Fibroblast of skin of left biceps (primary cell): ENCODE results near the gene NOL12.
"Not testable (repeated sequence)": the region's sequence is repeated elsewhere in the genome, so short reads cannot be mapped to it uniquely, and the experiment has no call there.

ENCODE experiments used
- DNase-seq, 2 experiments: peaks; one replicate each; pipeline ENCODE4 v3.0.0-alpha.2; 2013; ENCODE audit warnings: low read depth in 2 of 2

Gene NOL12

GRCh38 chr22:37713761-37714160, 27.6 kb downstream of the NOL12 start:
- DNase-seq = no peak

DNA sequence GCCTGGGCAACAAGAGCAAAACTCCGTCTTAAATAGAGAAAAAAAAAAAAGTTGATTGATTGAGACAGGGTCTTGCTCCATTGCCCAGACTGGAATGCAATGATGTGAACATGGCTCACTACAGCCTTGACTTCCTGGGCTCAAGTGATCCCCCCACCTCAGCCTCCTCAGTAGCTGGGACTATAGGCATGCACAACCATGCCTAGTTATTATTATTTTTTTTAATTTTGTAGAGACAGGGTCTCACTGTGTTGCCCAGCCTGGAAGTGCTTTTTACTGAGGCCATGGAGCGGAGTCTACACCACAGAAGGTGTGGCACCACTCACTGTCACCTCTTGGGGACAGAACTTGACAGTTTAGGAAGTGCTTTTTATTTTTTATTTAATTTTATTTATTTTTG, 28.5 kb downstream of the NOL12 start:
- DNase-seq = no peak

DNA sequence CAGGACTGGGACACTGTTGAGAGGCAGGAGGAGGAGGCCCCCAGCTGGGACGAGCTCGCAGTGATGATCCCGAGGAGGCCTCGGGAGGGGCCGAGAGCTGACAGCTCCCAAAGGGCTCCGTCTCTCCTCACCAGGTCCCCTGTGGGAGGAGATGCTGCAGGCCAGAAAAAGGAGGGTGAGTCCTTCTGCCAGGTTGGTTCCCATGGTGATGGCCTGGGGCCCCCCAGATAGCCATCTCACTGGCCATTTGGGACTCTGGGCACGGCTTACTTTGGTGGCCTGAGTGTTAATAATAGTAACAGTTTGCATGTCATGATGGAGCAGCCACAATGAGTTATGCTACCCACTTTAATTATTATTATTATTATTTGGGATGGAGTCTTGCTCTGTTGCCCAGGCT, 29.6 kb downstream of the NOL12 start:
- DNase-seq = no peak

DNA sequence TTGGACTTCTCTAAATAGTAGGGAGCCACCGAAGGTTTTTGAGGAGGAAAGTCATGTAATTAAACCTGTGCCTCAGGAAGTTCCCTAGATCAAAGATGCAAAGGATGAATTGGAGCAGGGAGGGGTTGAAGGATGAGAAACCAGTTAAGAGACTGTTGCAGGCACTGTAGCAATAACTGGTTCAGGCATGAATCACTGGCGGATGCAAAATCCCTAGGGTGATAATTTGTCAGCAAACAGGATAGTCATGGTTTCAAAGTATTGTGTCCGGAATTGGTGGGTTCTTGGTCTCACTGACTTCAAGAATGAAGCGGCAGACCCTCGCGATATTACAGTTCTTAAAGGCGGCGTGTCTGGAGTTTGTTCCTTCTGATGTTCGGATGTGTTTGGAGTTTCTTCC, 30.6 kb downstream of the NOL12 start:
- no peak for DNase-seq

- not testable (repeated sequence) for DNase-seq
These were observed 31.1 kb downstream of the NOL12 start for GRCh38 chr22:37717235-37717634.

DNA sequence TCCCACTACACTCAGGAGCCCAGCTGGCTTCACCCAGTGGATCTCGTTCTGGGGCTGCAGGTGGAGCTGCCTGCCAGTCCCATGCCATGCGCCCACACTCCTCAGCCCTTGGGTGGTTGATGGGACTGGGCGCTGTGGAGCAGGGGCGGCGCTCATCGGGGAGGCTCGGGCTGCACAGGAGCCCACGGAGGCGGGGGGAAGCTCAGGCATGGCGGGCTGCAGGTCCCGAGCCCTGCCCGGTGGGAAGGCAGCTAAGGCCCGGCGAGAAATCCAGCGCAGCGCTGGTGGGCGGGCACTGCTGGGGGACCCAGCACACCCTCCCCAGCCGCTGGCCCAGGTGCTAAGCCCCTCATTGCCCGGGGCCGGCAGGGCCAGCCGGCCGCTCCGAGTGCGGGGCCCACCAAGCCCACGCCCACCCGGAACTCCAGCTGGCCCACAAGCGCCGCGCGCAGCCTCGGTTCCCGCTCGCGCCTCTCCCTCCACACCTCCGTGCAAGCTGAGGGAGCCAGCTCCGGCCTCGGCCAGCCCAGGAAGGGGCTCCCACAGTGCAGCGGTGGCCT, 31.7 kb downstream of the NOL12 start:
- not testable (repeated sequence) for DNase-seq

GRCh38 chr22:37725551-37726240, 39.6 kb downstream of the NOL12 start:
- no peak for DNase-seq

GRCh38 chr22:37726241-37726887, 40.2 kb downstream of the NOL12 start:
- no peak for DNase-seq

DNA sequence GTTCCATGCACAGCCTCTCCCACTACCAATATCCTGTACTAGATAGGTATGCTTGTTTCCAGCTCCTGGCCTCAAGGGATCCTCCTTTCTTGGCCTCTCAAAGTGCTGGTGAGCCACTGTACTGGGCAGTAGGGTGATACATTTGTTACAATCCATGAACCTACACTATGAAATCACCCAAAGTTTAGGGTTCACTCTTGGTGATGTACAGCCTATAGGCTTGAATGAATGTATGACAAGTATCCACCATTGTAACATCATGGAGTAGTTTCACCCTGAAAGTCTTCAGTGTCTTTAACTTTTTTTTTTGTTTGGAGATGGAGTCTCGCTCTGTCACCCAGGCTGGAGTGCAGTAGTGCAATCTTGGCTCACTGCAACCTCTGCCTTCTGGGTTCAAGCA, 42.5 kb downstream of the NOL12 start:
- DNase-seq = no peak

DNA sequence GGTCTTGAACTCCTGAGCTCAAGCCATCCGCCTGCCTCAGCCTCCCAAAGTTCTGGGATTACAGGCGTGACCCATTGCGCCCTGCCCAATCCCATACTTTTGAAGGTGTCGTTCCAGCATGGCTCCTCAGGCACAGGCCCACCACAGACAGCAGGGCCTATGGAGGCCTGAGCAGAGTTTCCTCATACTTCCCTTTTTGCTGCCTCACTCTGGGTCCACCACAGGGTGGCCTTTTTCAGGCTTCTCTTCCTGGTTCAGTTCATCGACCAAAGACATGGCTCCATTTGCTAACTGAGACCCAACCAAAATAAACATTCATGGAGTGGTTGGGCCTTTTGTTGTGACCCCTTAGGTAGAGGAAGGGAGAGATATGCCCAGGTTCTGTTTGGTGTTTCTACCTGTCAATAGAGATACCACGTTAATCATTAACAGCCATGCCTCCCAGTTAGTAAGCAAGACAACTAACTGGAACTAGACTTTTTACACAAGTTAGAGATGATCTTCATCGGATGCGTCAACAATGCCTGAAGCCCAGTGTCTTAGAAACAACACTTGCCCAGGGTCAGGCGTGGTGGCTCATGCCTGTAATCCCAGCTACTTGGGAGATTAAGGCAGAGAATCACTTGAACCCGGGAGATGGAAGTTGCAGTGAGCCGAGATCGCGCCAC, 45.8 kb downstream of the NOL12 start:
- DNase-seq = no peak

DNA sequence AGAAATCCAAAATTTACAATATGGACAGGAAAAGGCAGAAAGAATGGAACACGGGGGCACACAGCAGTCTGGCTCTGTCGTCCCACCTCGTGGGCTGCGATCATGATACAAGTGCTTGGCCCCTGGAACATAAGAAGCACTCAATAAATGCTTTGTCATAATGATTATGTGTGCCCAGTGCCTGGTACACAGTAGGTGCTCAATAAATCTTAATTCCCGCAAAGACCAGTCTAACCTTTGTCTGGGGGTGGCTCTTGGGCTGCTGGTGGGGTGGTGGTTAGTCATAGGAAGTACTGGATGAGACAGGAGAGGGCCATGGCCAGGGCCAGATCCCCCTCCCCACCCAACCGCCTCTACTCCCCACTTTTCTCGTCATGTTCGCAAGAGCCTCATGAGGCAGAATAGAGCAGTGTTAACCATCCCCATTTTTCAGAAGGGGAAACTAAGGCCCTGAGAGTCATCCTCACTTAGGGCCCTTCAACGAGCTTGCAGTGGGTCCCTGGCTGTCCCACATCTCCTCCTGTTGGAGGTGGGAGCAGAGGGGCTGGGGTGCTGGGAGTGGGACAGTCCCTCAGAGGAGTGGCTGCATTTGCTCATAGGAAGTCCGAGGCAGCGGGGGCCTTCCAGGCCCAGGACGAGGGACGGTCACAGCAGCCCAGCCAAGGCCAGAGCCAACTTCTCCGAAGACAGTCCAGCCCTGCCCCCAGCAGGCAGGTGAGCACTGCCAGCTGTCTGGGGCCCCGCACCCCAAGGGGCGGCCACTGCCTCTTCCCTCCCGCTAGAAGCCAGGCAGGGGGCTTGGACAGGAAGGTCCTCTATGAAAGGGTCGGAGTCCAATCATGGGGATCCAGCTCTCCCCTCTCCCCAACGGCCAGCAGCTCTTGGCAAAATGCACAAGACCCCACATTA, 46.8 kb downstream of the NOL12 start:
- no peak for DNase-seq

- DNase-seq = no peak
These were observed 47.7 kb downstream of the NOL12 start for GRCh38 chr22:37733625-37734401.

DNA sequence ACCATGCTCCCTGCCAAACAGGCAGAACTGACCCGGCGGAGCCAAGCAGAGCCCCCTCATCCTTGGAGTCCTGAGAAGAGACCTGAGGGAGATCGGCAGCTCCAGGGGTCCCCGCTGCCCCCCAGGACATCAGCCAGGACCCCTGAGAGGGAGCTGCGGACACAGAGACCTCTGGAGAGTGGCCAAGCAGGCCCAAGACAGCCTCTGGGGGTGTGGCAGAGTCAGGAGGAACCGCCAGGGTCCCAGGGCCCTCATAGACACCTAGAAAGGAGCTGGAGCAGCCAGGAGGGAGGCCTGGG, 48.2 kb downstream of the NOL12 start:
- no peak for DNase-seq

DNA sequence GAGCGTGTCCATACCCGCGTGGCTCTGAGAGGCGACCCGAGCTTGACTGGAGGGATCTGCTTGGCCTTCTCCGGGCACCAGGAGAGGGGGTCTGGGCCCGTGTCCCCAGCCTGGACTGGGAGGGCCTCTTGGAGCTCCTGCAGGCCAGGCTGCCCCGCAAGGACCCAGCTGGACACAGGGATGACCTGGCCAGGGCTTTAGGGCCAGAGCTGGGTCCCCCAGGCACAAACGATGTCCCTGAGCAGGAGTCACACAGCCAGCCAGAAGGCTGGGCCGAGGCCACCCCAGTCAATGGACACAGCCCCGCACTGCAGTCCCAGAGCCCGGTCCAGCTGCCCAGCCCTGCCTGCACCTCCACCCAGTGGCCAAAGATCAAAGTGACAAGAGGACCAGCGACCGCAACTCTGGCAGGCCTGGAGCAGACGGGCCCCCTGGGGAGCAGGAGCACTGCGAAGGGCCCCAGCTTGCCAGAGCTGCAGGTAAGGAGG, 48.9 kb downstream of the NOL12 start:
- DNase-seq = no peak

DNA sequence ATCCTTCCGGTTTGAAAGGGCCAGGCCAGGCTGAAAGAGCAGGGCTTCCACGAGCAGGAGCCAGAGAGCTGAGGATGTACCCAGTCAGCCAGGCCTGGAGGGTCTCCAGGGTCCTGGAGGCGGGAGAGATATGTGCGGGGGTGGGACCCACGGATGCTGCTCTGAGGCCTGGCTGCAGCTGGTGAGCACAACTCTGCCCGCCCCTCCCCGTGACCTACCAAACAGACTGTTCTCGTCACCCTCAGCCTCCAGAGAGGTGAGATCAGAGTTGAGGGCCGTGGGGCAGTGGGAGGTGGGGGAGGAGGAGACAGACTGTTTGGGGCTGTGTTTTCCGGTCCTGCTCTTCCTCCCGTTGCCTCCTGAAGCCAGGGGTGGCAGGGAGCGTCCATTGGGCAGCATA, 52.9 kb downstream of the NOL12 start:
- DNase-seq = no peak

GRCh38 chr22:37739611-37740049, 53.5 kb downstream of the NOL12 start:
- DNase-seq = no peak

DNA sequence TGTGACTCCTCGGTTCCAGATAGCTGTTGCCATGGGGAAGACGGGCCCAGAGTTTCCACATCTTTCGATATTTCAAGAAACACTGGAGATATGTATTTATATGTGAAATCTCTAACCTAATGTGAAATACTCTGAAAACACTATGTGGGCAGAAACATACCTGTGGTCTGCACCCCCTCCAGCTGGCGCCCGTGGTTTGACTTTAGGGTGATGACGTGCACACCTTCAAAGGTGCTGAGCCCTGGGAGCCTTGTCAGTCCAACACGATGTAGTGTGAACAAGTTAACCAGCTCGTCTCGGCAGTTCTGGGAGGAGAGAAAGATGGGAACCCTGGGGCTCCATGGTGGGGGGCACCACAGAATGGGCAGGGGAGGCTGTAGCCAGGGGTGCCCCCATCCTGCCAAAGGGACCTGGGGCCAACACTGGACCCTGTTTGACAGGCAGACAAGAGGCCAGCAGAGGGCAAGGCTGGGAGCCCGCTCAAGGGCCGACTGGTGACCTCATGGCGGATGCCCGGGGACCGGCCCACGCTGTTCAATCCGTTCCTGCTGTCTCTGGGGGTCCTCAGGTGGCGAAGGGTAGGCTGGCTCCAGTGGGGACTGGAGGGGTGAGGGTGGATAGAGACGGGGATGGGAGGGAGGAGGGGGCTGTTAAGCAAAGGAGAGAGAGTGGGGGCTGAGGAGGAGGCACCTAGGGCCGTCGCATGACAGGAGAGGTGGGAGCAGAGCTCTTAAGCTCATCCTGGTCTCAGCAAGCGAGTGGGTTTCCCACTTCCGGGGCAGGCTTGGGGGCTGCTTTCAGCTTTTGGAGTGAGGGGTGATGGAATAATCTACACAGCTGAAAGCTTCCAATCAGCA, 54.5 kb downstream of the NOL12 start:
- DNase-seq = no peak

DNA sequence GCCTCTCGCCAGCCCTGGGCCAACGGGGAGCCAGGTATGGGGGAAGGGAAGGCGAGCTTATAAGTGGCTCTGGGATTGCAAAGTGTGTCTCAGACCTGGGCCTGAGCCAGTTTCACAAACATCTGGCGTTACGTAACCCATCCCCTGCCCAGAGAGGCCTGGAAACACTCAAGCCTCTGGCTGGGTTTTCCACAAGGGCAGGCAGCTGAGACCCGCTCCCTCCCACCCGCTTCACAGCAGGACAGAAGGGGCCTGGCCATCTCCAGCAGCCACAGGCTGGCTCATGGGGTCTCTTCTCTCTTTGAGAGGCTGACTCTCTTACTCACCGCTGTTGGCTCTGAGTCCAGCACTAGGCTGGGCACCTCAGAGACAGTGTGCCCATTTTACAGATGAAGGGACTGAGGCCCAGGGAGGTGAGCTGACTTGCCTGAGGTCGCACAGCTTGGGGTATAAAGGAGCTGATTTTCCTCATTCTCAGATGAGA, 55.2 kb downstream of the NOL12 start:
- DNase-seq = peak; percentile 96

DNA sequence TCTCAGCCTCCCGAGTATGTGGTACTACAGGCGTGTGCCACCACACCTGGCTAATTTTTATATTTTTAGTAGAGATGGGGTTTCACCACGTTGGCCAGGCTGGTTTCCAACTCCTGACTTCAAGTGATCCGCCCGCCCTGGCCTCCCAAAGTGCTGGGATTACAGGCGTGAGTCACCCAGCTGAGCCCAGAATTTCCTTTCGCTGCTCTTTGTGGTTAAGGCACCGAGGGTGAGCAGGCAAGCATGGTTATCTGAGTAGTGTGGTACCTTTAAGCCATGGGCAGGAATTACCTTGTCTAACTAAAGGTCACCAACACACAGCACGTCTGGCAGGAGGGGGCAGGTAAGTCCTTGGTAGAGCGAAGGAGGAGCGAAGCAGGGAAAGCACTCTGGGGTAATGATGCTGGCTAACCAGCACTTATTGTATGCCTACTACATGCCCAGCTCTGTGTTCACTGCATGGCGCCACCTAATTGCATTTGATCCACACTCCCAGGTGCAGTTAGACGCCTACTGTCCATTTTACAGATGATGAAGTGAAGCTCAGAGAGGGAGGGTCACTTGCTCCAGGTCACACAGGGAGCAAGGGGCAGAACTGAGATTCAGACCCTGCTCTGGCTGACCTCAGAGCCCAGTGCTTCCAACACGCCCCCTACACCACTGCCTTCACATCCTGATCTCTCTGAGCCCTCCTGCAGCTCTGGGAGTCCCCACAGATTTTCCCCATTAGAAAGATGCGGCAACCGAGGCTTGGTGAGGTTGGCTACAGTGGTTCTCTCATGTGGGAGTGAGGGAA, 56.4 kb downstream of the NOL12 start:
- peak; percentile 47 to 57 for DNase-seq
